CD14-positive monocyte (primary cell): ENCODE results near the gene CEP128. TPM values are rescaled to one million over a fixed set of nuclear protein-coding genes. Genes with fewer than 3 reads are reported as not detected.
A peak's percentile ranks its signal among the peaks of the same experiment; 100 is the strongest.

Source experiments
- DNase-seq, 3 donors: peaks; one replicate each; pipeline ENCODE4 v3.0.0-alpha.2; 2011 to 2022
- H2AFZ ChIP-seq: 2 replicates; pipeline ENCODE4 v1.6.0; 2012; ENCODE audit warnings: mild to moderate bottlenecking, low read depth, low read length, inconsistent platforms; ENCODE audit not compliant: insufficient read depth, poor library complexity, severe bottlenecking
- H3K27ac ChIP-seq, 2 donors: 1 replicate in 1 of 2; 2 replicates in 1 of 2; pipeline ENCODE4 v1.5.1; 2012 to 2013; ENCODE audit warnings: low read length in 2 of 2, control low read depth in 1 of 2, inconsistent platforms in 1 of 2, low read depth in 1 of 2, mild to moderate bottlenecking in 1 of 2
- H3K27me3 ChIP-seq, 2 donors: one replicate each; pipeline versions ENCODE4 v1.6.0 to v1.6.1; 2011 to 2013; ENCODE audit warnings: low read length in 2 of 2; ENCODE audit not compliant: control insufficient read depth in 2 of 2, insufficient read depth in 2 of 2
- H3K36me3 ChIP-seq, 2 donors: replicated peaks in 1 of 2; 1 replicate in 1 of 2; 2 replicates in 1 of 2; pipeline versions ENCODE4 v1.5.1 to v1.6.1; 2012 to 2013; ENCODE audit warnings: low read length in 2 of 2, control low read depth in 1 of 2, inconsistent platforms in 1 of 2, mild to moderate bottlenecking in 1 of 2; ENCODE audit not compliant: insufficient read depth in 2 of 2, control insufficient read depth in 1 of 2
- H3K4me1 ChIP-seq, 2 donors: 1 replicate in 1 of 2; 2 replicates in 1 of 2; pipeline versions ENCODE4 v1.5.1 to v1.6.1; 2012 to 2013; ENCODE audit warnings: low read length in 2 of 2, control low read depth in 1 of 2, inconsistent platforms in 1 of 2, mild to moderate bottlenecking in 1 of 2, moderate library complexity in 1 of 2; ENCODE audit not compliant: insufficient read depth in 2 of 2, control insufficient read depth in 1 of 2
- H3K4me2 ChIP-seq: replicated peaks from 2 replicates; pipeline ENCODE3; 2012; ENCODE audit warnings: low read length, moderate library complexity, mild to moderate bottlenecking; ENCODE audit not compliant: poor library complexity, severe bottlenecking; ENCODE audit errors: extremely low read depth
- H3K4me3 ChIP-seq, 3 experiments: fragments of 200-600 bp in 1 of 3; sonication (generic) in 1 of 3; replicated peaks in 1 of 3; 1 replicate in 2 of 3; 2 replicates in 1 of 3; pipeline ENCODE4 v1.5.1; 2011 to 2013; ENCODE audit warnings: low read length in 3 of 3, mild to moderate bottlenecking in 3 of 3, control low read depth in 2 of 3, low read depth in 2 of 3, inconsistent platforms in 1 of 3, moderate library complexity in 1 of 3
- H3K79me2 ChIP-seq: 2 replicates; pipeline ENCODE4 v1.6.0; 2012; ENCODE audit warnings: mild to moderate bottlenecking, control low read depth, inconsistent platforms, low read length, moderate library complexity; ENCODE audit not compliant: insufficient read depth
- H3K9ac ChIP-seq: 2 replicates; pipeline ENCODE4 v1.6.0; 2017; ENCODE audit warnings: low read length, mild to moderate bottlenecking; ENCODE audit not compliant: insufficient read depth, poor library complexity, severe bottlenecking
- H3K9me3 ChIP-seq, 2 donors: replicated peaks in 1 of 2; 1 replicate in 1 of 2; 2 replicates in 1 of 2; pipeline versions ENCODE4 v1.5.1 to v1.6.1; 2012 to 2013; ENCODE audit warnings: low read length in 2 of 2, control low read depth in 1 of 2; ENCODE audit not compliant: control insufficient read depth in 1 of 2, insufficient read depth in 1 of 2
- H4K20me1 ChIP-seq: 2 replicates; pipeline ENCODE4 v1.6.0; 2012; ENCODE audit warnings: mild to moderate bottlenecking, low read length, control low read depth, moderate library complexity; ENCODE audit not compliant: insufficient read depth
- H3K27ac Mint-ChIP-seq, 7 donors: one replicate each; pipeline ENCODE4 v1.8.0; 2020; ENCODE audit warnings: mild to moderate bottlenecking in 7 of 7, mixed read lengths in 7 of 7, moderate library complexity in 6 of 7, inconsistent platforms in 2 of 7
- H3K27me3 Mint-ChIP-seq, 3 donors: one replicate each; pipeline ENCODE4 v1.8.0; 2021 to 2022; ENCODE audit warnings: low read depth in 3 of 3, mild to moderate bottlenecking in 3 of 3, mixed read lengths in 3 of 3, moderate library complexity in 3 of 3, inconsistent platforms in 1 of 3
- H3K36me3 Mint-ChIP-seq, 2 donors: one replicate each; pipeline ENCODE4 v1.8.0; 2020; ENCODE audit warnings: mixed read lengths in 2 of 2, inconsistent platforms in 1 of 2, mild to moderate bottlenecking in 1 of 2
- H3K4me1 Mint-ChIP-seq: one replicate; pipeline ENCODE4 v1.8.0; 2020; ENCODE audit warnings: mild to moderate bottlenecking, mixed read lengths
- H3K4me3 Mint-ChIP-seq, 2 donors: one replicate each; pipeline ENCODE4 v1.8.0; 2020; ENCODE audit warnings: mild to moderate bottlenecking in 2 of 2, mixed read lengths in 2 of 2, moderate library complexity in 1 of 2
- H3K9me3 Mint-ChIP-seq, 7 donors: one replicate each; pipeline ENCODE4 v1.8.0; 2020 to 2022; ENCODE audit warnings: mixed read lengths in 7 of 7, mild to moderate bottlenecking in 6 of 7, moderate library complexity in 6 of 7, inconsistent platforms in 2 of 7
- CTCF ChIP-seq: fragments of 200-600 bp; IDR thresholded peaks from one replicate; pipeline ENCODE4 v1.8.0; 2022; ENCODE audit warnings: antibody characterized with exemption, mild to moderate bottlenecking
- WGBS: methylation state at CpG from one replicate; pipeline ENCODE4 v1.1.5; 2013; ENCODE audit warnings: missing lambda C conversion rate; ENCODE audit not compliant: insufficient coverage; 5-methylcytosine and 5-hydroxymethylcytosine counted together
- intact Hi-C, 2 donors: fragments of 100-400 bp; cut with micrococcal nuclease; formaldehyde crosslinking; loops; one replicate each; pipeline versions ENCODE4 v1.15.0 to v1.15.1; 2023
- polyA plus RNA-seq, 3 donors: library from polyadenylated mRNA; depleted of rRNA in 1 of 3; unstranded in 2 of 3; stranded (reverse) in 1 of 3; fragments of 300-500 nt in 2 of 3; fragments of >200 nt in 1 of 3; fragmentation: Illumina TruSeq in 2 of 3; gene quantifications; 1 replicate in 2 of 3; 2 replicates in 1 of 3; pipeline ENCODE4 v1.2.3, GENCODE V29; 2012 to 2021

The CEP128 gene
- polyA plus RNA-seq, 3 donors = 0.41 to 0.88 (median 0.62) TPM

- H3K4me2 ChIP-seq = no peak overlapping the region
- peaks cover 21% of the 10 kb centered on the region for H3K4me1 Mint-ChIP-seq
- H3K4me1 ChIP-seq = peaks cover 18 to 19% of the 10 kb centered on the region in 2 donors
- H3K27me3 ChIP-seq = no peaks in the 10 kb centered on the region
- DNase-seq = peak in 1 of 3 donors; percentile 10
- H2AFZ ChIP-seq = no peak overlapping the region
- H3K27ac ChIP-seq = no peak overlapping the region
- TF ChIP-seq CTCF = no peak
- peaks cover 0 to 1% (median 0%) of the 10 kb centered on the region in 3 donors for H3K27me3 Mint-ChIP-seq
- no peak overlapping the region for H3K9ac ChIP-seq
- 10% methylated on average over 1 of the region's 1 CpG for WGBS
- no peaks in the 10 kb centered on the region for H3K36me3 ChIP-seq
- H3K9me3 ChIP-seq = no peaks in the 10 kb centered on the region
- H3K79me2 ChIP-seq = peaks cover 33% of the 10 kb centered on the region
- intact Hi-C loops = no loop called here
- H3K4me3 ChIP-seq = no peak overlapping the region
- peaks cover 1 to 9% of the 10 kb centered on the region in 2 donors for H3K36me3 Mint-ChIP-seq
- peaks cover 0 to 3% (median 0%) of the 10 kb centered on the region in 7 donors for H3K9me3 Mint-ChIP-seq
- H3K27ac Mint-ChIP-seq = no peak overlapping the region
- no peak overlapping the region for H3K4me3 Mint-ChIP-seq
- H4K20me1 ChIP-seq = no peaks in the 10 kb centered on the region
Measured at GRCh38 chr14:80940146-80940545, 1.4 kb downstream of the CEP128 start.

- H3K4me3 ChIP-seq = no peak overlapping the region
- H3K4me1 ChIP-seq = peaks cover 38 to 42% of the 10 kb centered on the region in 2 donors
- Mint-ChIP-seq H3K4me3 (no peak overlapping the region), H3K9me3 (peaks cover 0 to 8% (median 3%) of the 10 kb centered on the region in 7 donors), H3K27ac (peak overlapping the region in 1 of 7 donors; percentile 8), H3K36me3 (peaks cover 7 to 13% of the 10 kb centered on the region in 2 donors), H3K4me1 (peaks cover 46% of the 10 kb centered on the region), H3K27me3 (peaks cover 0 to 2% (median 1%) of the 10 kb centered on the region in 3 donors)
- no peaks in the 10 kb centered on the region for H3K9me3 ChIP-seq
- peaks cover 39% of the 10 kb centered on the region for H3K79me2 ChIP-seq
- DNase-seq = no peak
- H3K27me3 ChIP-seq = no peaks in the 10 kb centered on the region
- no peaks in the 10 kb centered on the region for H4K20me1 ChIP-seq
- no peak overlapping the region for H3K4me2 ChIP-seq
- H3K27ac ChIP-seq = no peak overlapping the region
- H3K9ac ChIP-seq = no peak overlapping the region
- intact Hi-C loops = no loop called here
- WGBS = 11% methylated on average over 3 of the region's 4 CpGs
- TF ChIP-seq CTCF = no peak
- H2AFZ ChIP-seq = no peak overlapping the region
- H3K36me3 ChIP-seq = no peaks in the 10 kb centered on the region
Measured at GRCh38 chr14:80933686-80934085, 7.9 kb downstream of the CEP128 start.
